Neural cell (in vitro differentiated cells): ENCODE measurements around the gene KRT78. TPM values are rescaled to one million over a fixed set of nuclear protein-coding genes. Genes with fewer than 3 reads are reported as not detected.

ENCODE experiments used
- H2AFZ ChIP-seq: fragments of 200-600, 300-800 bp; sonication (generic), shearing (Covaris generic); 2 replicates; pipeline ENCODE4 v1.6.0; 2014; ENCODE audit warnings: low read depth, mild to moderate bottlenecking, antibody characterized with exemption, low read length, moderate library complexity
- H3F3A ChIP-seq: fragments of 200-600 bp; shearing (Covaris generic); 2 replicates; pipeline ENCODE4 v1.6.1; 2016; ENCODE audit warnings: mild to moderate bottlenecking, moderate library complexity, mixed read lengths, antibody characterized with exemption, low read length; ENCODE audit not compliant: insufficient read depth, poor library complexity, severe bottlenecking
- H3K27ac ChIP-seq: fragments of 200-600, 300-800 bp; sonication (generic), shearing (Covaris generic); 2 replicates; pipeline ENCODE4 v1.5.1; 2014; ENCODE audit warnings: mild to moderate bottlenecking, low read length, moderate library complexity
- H3K27me3 ChIP-seq: fragments of 300-800, 200-600 bp; sonication (generic), shearing (Covaris generic); 2 replicates; pipeline ENCODE4 v1.6.0; 2014; ENCODE audit warnings: mild to moderate bottlenecking, low read depth, low read length, moderate library complexity; ENCODE audit not compliant: insufficient read depth
- H3K36me3 ChIP-seq: fragments of 300-800, 200-600 bp; sonication (generic), shearing (Covaris generic); 2 replicates; pipeline ENCODE4 v1.5.1; 2014; ENCODE audit warnings: mild to moderate bottlenecking, antibody characterized with exemption, low read length, moderate library complexity; ENCODE audit not compliant: insufficient read depth
- H3K4me2 ChIP-seq: fragments of 300-800, 200-600 bp; sonication (generic), shearing (Covaris generic); 2 replicates; pipeline ENCODE4 v1.6.0; 2014; ENCODE audit warnings: mild to moderate bottlenecking, low read length
- H3K4me3 ChIP-seq: fragments of 300-800, 200-600 bp; sonication (generic), shearing (Covaris generic); 2 replicates; pipeline ENCODE4 v1.5.1; 2014; ENCODE audit warnings: mild to moderate bottlenecking, low read length, moderate library complexity
- H3K79me2 ChIP-seq: fragments of 200-600 bp; shearing (Covaris generic); replicated peaks from 2 replicates; pipeline ENCODE4 v1.6.0; 2014; ENCODE audit warnings: mild to moderate bottlenecking, low read length, moderate library complexity; ENCODE audit not compliant: insufficient read depth
- H3K9ac ChIP-seq: fragments of 300-800, 200-600 bp; sonication (generic), shearing (Covaris generic); 2 replicates; pipeline ENCODE4 v1.6.1; 2016; ENCODE audit warnings: mild to moderate bottlenecking, low read length, mixed read lengths
- H3K9me2 ChIP-seq: fragments of 200-600 bp; shearing (Covaris generic); 2 replicates; pipeline ENCODE4 v1.6.1; 2016; ENCODE audit warnings: mild to moderate bottlenecking, low read length, mixed read lengths; ENCODE audit not compliant: insufficient read depth
- H3K9me3 ChIP-seq: fragments of 200-600, 300-800 bp; sonication (generic), shearing (Covaris generic); 2 replicates; pipeline ENCODE4 v1.6.1; 2016; ENCODE audit warnings: mild to moderate bottlenecking, mixed run types, low read length, moderate library complexity, mixed read lengths
- H4K20me1 ChIP-seq: fragments of 200-600 bp; shearing (Covaris generic); 2 replicates; pipeline ENCODE4 v1.6.1; 2016; ENCODE audit warnings: mild to moderate bottlenecking, mixed run types; ENCODE audit not compliant: insufficient read depth
- EP300 ChIP-seq: fragments of 450-650 bp; conservative IDR thresholded peaks from 2 replicates; pipeline ENCODE4 v1.6.1; 2014; ENCODE audit warnings: antibody characterized with exemption, mild to moderate bottlenecking, moderate library complexity; ENCODE audit not compliant: poor library complexity, severe bottlenecking
- EZH2 ChIP-seq: fragments of 200-600, 300-800 bp; shearing (Covaris generic), sonication (generic); IDR thresholded peaks from 2 replicates; pipeline ENCODE4 v1.6.1; 2014; ENCODE audit warnings: antibody characterized with exemption, low read length, borderline replicate concordance, mild to moderate bottlenecking; ENCODE audit not compliant: insufficient read depth, poor library complexity, severe bottlenecking
- MXI1 ChIP-seq: fragments of 450-650 bp; conservative IDR thresholded peaks from 2 replicates; pipeline ENCODE4 v1.6.1; 2014; ENCODE audit warnings: antibody characterized with exemption, mild to moderate bottlenecking; ENCODE audit not compliant: poor library complexity, severe bottlenecking
- POLR2AphosphoS5 ChIP-seq: IDR thresholded peaks from 2 replicates; pipeline ENCODE4 v1.6.1; 2012
- REST ChIP-seq: IDR thresholded peaks from 2 replicates; pipeline ENCODE4 v1.6.1; 2012; ENCODE audit warnings: borderline replicate concordance
- SMC3 ChIP-seq: fragments of 450-650 bp; conservative IDR thresholded peaks from 2 replicates; pipeline ENCODE4 v1.6.1; 2014; ENCODE audit warnings: antibody characterized with exemption, mild to moderate bottlenecking, moderate library complexity; ENCODE audit not compliant: poor library complexity
- TAF1 ChIP-seq: IDR thresholded peaks from 2 replicates; pipeline ENCODE4 v1.6.1; 2012; ENCODE audit warnings: low read depth
- polyA plus RNA-seq: library from polyadenylated mRNA; depleted of rRNA; stranded (reverse); fragments of >200 nt; gene quantifications from 2 replicates; pipeline ENCODE4 v1.2.3, GENCODE V29; 2014
- TF ChIP-seq, protein P1 (sequence below): fragments of 450-650 bp; IDR thresholded peaks from 2 replicates; pipeline ENCODE4 v1.5.1; 2014; ENCODE audit warnings: antibody characterized with exemption, mild to moderate bottlenecking, moderate library complexity; ENCODE audit not compliant: poor library complexity, severe bottlenecking

KRT78 gene
- polyA plus RNA-seq, 1 donor from 2014 or later, result not detected

DNA sequence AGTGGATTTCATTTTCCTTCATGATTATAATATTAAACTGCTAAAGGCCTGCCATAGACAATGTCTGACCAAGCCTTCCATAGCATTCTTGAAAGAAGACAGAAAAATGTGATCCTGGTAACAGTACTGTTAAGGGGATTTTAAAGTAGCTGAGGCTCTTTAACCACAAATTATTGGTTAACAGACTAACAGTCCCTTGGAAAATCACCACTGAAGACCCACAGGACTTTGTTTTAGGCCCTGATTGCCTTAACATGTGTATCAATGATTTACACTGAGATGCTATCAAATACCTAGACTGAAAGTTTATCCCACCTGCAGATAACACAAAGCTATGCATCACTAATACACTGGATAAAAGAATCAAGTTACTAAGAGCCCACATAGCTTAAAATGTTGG, 20.6 kb downstream of the KRT78 start:
- Histone ChIP-seq H2AFZ (no peak overlapping the region), H3K4me3 (no peak overlapping the region), H3K4me2 (no peak overlapping the region), H3F3A (no peaks in the 10 kb centered on the region), H3K27ac (no peak overlapping the region), H3K27me3 (no peaks in the 10 kb centered on the region), H3K9me3 (no peaks in the 10 kb centered on the region), H3K9me2 (no peaks in the 10 kb centered on the region), H3K36me3 (no peaks in the 10 kb centered on the region), H3K79me2 (no peaks in the 10 kb centered on the region), H3K9ac (no peak overlapping the region), H4K20me1 (no peaks in the 10 kb centered on the region)
- TF ChIP-seq MXI1, result no peak
- TF ChIP-seq TAF1, result no peak
- TF ChIP-seq SMC3, result no peak
- TF ChIP-seq EZH2, result no peak
- no peak for TF ChIP-seq EP300
- TF ChIP-seq POLR2AphosphoS5, result no peak
- TF ChIP-seq, protein P1, sequence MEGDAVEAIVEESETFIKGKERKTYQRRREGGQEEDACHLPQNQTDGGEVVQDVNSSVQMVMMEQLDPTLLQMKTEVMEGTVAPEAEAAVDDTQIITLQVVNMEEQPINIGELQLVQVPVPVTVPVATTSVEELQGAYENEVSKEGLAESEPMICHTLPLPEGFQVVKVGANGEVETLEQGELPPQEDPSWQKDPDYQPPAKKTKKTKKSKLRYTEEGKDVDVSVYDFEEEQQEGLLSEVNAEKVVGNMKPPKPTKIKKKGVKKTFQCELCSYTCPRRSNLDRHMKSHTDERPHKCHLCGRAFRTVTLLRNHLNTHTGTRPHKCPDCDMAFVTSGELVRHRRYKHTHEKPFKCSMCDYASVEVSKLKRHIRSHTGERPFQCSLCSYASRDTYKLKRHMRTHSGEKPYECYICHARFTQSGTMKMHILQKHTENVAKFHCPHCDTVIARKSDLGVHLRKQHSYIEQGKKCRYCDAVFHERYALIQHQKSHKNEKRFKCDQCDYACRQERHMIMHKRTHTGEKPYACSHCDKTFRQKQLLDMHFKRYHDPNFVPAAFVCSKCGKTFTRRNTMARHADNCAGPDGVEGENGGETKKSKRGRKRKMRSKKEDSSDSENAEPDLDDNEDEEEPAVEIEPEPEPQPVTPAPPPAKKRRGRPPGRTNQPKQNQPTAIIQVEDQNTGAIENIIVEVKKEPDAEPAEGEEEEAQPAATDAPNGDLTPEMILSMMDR, result no peak
- TF ChIP-seq REST, result no peak

DNA sequence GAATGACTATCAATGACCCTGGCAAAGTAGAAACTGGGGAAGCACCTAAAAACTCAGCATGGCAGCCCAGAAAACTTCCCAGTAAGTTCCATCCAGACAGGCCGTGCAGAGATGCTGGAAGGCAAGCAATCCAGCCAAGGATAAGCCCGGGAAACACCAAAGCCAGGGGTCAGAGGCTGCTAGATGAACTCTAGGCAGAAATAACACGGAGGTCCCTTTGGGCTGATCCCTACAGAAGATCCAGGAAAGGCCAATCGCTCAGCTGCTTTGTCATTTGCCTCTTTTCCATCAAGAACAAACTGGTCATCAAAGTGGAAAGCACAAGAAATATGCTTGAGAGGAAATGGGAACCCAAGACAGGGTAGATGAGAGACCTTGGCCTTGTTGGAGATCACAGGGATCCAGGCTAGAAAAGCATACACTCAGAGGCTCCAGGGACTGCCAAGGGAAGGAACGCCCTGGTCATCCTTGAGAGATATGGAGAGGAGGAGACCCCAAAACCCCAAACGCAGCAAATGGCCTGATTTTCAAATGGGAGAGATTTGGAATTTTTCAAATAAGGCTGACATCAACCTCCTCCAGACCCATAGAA, 21.2 kb downstream of the KRT78 start:
- no peak overlapping the region for H3K27ac ChIP-seq
- H3K9ac ChIP-seq, result no peak overlapping the region
- no peaks in the 10 kb centered on the region for H3K36me3 ChIP-seq
- H3K4me3 ChIP-seq, result no peak overlapping the region
- TF ChIP-seq TAF1 (no peak), EP300 (no peak), REST (no peak), POLR2AphosphoS5 (no peak)
- H3K27me3 ChIP-seq, result no peaks in the 10 kb centered on the region
- H3K4me2 ChIP-seq, result no peak overlapping the region
- no peaks in the 10 kb centered on the region for H4K20me1 ChIP-seq
- no peaks in the 10 kb centered on the region for H3F3A ChIP-seq
- no peaks in the 10 kb centered on the region for H3K79me2 ChIP-seq
- no peak overlapping the region for H2AFZ ChIP-seq
- no peaks in the 10 kb centered on the region for H3K9me2 ChIP-seq
- H3K9me3 ChIP-seq, result no peaks in the 10 kb centered on the region
